ENCODE measurements around the gene HIVEP3.

GRCh38 chr1:41827991-41828570 is 90.6 kb downstream of the HIVEP3 start:
- TF ChIP-seq ZNF274 (IDR thresholded peaks at IDR 0.05; ENCODE audit: low read depth, low read length) (no peak), YY1 (IDR thresholded peaks at IDR 0.05; ENCODE audit: insufficient read depth, insufficient read length) (no peak), SUZ12 (IDR thresholded peaks at IDR 0.05; ENCODE audit: extremely low read depth, insufficient read depth, insufficient read length) (no peak)
